NCI-H510A (cell line): ENCODE results near the gene LENEP.
A peak's percentile ranks its signal among the peaks of the same experiment; 100 is the strongest.

Experiments used
- DNase-seq: peaks from one replicate; lab custom pipeline; 2025; lab: John Stamatoyannopoulos, UW

The LENEP gene

GRCh38 chr1:155011004-155011416 is 17.6 kb downstream of the LENEP start:
- DNase-seq, result no peak

- no peak for DNase-seq
Observed at GRCh38 chr1:155011437-155012025, 18.1 kb downstream of the LENEP start.

- peak; percentile 93 for DNase-seq
Observed at GRCh38 chr1:155012026-155012546, 18.7 kb downstream of the LENEP start.

- DNase-seq, result no peak
Observed at GRCh38 chr1:155012776-155013602, 19.6 kb downstream of the LENEP start.

GRCh38 chr1:155013632-155014031 is 20.2 kb downstream of the LENEP start:
- no peak for DNase-seq

DNA sequence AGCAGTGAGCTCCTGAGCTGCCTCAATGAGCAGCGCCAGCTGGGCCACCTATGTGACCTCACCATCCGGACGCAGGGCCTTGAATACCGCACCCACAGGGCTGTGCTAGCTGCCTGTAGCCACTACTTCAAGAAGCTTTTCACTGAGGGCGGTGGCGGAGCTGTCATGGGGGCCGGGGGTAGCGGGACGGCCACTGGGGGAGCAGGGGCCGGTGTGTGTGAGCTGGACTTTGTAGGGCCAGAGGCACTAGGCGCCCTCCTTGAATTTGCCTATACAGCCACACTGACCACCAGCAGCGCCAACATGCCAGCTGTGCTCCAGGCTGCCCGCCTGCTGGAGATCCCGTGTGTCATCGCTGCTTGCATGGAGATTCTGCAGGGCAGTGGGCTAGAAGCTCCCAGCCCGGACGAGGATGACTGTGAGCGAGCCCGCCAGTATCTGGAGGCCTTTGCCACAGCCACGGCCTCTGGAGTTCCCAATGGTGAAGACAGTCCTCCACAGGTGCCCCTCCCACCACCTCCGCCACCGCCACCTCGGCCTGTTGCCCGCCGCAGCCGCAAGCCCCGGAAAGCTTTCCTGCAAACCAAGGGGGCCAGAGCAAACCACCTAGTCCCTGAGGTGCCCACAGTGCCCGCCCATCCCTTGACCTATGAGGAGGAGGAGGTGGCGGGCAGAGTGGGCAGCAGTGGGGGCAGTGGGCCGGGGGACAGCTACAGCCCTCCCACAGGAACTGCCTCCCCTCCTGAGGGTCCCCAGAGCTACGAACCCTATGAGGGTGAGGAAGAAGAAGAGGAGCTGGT is 21.5 kb downstream of the LENEP start:
- no peak for DNase-seq

GRCh38 chr1:155015527-155016230 is 22.3 kb downstream of the LENEP start:
- no peak for DNase-seq

DNA sequence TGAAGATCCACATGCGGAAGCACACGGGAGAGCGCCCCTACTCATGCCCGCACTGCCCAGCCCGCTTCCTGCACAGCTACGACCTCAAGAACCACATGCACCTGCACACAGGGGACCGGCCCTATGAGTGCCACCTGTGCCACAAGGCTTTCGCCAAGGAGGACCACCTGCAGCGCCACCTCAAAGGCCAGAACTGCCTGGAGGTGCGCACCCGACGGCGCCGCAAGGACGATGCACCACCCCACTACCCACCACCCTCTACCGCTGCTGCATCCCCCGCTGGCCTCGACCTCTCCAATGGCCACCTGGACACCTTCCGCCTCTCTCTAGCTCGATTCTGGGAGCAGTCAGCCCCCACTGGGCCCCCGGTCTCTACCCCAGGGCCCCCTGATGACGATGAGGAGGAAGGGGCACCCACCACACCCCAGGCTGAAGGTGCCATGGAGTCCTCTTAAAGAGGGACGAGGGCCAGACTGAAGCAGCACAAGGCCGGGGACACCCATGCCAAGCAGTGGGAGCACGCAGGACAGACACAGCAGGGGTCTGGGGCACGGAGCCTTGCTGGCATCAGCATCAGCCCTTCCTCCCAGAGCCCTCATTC is 22.9 kb downstream of the LENEP start:
- DNase-seq, result no peak

GRCh38 chr1:155017041-155017945 is 23.9 kb downstream of the LENEP start:
- DNase-seq, result peak; percentile 71

GRCh38 chr1:155017946-155018316 is 24.5 kb downstream of the LENEP start:
- no peak for DNase-seq

- DNase-seq, result no peak
Observed at GRCh38 chr1:155018617-155019348, 25.4 kb downstream of the LENEP start.

- DNase-seq, result no peak
Observed at GRCh38 chr1:155019377-155020245, 26.2 kb downstream of the LENEP start.

DNA sequence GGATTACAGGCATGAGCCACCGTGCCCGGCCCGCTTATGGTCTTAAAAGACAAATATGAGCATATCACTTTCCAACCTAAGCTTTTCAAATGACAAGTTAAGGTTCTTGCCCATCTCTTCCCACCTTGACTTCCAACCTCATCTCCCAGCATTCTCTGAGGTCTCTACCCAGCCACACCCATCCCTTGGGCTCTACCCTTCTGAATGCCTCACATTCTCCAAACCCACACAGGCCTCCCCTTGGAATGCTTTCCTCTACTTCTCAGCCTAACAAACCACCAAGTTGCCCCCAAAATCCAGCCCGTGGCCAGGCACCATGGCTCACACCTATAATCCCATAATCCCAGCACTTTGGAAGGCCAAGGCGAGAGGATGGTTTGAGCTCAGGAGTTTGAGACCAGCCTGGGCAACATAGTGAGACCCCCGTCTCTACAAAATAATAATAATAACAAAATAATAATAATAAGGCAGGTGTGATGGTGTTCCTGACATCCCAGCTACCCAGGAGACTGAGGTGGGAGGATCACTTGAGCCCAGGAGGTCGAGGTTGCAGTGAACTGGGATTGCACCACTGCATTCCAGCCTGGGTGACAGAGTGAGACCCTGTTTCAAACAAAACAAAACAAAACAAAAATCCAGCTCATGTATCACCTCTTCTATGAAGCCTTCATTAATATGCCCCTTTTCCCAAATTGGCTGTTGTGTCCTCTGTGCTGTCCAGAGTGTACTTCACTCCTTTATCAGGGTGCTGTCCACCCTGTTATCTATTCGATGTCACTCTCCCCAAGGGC is 28.9 kb downstream of the LENEP start:
- DNase-seq, result no peak

DNA sequence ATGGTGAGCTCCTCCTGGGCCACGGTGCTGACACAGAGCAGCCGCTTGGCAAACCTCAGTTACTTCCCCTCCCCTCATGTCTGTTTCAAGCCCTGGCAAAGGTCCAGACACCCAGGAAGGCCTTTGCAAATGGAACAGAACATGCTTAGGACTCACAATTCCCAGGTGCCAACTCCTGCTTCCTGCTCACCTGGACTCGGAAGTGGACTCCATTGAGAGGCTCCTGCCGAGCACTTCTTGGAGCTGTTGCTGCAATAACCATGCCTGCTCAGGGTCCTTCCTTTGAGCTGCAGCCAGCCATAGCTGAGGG is 29.5 kb downstream of the LENEP start:
- peak; percentile 78 for DNase-seq

DNA sequence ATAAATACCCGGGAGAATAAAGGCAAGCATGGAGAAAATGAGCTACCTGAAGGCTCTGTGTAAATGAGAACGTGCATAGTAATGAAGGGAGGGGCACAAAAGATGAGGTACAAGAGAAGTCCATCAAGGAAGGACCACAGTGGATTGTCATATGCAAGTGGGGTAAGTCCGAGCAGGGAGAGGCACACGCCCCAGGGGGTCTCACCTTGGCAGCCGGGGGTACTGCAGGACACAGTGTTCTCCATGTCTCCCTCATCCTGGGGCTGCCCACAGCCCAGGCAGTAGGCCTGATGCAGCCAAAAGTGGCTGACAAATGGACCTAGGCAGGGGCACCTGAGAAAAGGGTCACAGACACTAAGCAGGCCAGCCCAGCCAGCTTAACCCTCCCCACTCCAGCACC is 30.2 kb downstream of the LENEP start:
- DNase-seq, result no peak

GRCh38 chr1:155024315-155024714 is 30.9 kb downstream of the LENEP start:
- DNase-seq, result no peak

GRCh38 chr1:155026154-155026553 is 32.8 kb downstream of the LENEP start:
- DNase-seq, result no peak

DNA sequence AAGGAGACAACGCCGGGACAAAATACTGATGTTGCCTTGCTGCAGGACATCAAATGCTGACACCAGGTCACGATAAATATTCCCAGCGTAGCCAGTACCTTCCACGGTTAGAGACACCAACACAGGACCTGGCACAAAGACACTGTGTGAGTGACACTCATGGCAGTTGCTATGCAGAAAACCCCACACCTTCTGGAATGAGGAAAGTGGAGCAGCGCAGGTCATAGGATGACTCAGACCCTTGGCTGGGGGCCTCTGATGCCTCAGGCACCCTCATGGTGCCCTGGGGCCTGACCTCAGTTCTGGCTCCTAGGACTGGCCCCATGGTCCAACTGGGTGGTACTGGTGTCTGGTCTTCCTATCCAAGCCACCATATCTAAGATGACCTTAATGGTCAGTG is 33.2 kb downstream of the LENEP start:
- no peak for DNase-seq
